Left ventricle myocardium inferior (tissue), 1 donor: ENCODE data around the gene TEX53. TPM values are rescaled to one million over a fixed set of nuclear protein-coding genes. Genes with fewer than 3 reads are reported as not detected.

Source experiments
- DNase-seq: peaks from one replicate; pipeline ENCODE4 v3.0.0-alpha.2; 2020
- H3K27ac ChIP-seq: fragments of 200-600 bp; replicated peaks from 2 replicates; pipeline ENCODE4 v1.8.0; 2021
- H3K27me3 ChIP-seq: fragments of 200-600 bp; 2 replicates; pipeline ENCODE4 v1.8.0; 2021; ENCODE audit warnings: low read depth
- H3K36me3 ChIP-seq: fragments of 200-600 bp; 2 replicates; pipeline ENCODE4 v1.8.0; 2021
- H3K4me1 ChIP-seq: fragments of 200-600 bp; 2 replicates; pipeline ENCODE4 v1.8.0; 2021
- H3K4me3 ChIP-seq: fragments of 200-600 bp; 2 replicates; pipeline ENCODE4 v1.8.0; 2021; ENCODE audit warnings: mild to moderate bottlenecking, moderate library complexity
- H3K9me3 ChIP-seq: fragments of 200-600 bp; replicated peaks from 2 replicates; pipeline ENCODE4 v1.8.0; 2021
- intact Hi-C: fragments of 100-400 bp; cut with micrococcal nuclease; formaldehyde crosslinking; loops from one replicate; pipeline ENCODE4 v1.11.0; 2022
- long read RNA-seq: library from polyadenylated mRNA; unstranded; transcript quantifications from one replicate; pipeline ENCODE4 v2.0.0, GENCODE V29; 2021
- total RNA-seq: library from RNA; stranded (reverse); fragmentation: NEBNext Ultra II Directional; extraction: Animal tissue kit (Norgen Biotek cat#: 25700); gene quantifications from one replicate; pipeline ENCODE4 v1.2.1, GENCODE V29; 2021
- TF ChIP-seq, protein P1 (sequence below): fragments of 200-600 bp; IDR thresholded peaks from 2 replicates; pipeline ENCODE4 v1.8.0; 2021; ENCODE audit warnings: antibody characterized with exemption, mild to moderate bottlenecking, borderline replicate concordance
- donor health status: DM: no; HTN: yes; CAD: no; lungs with severe emphysema.

The TEX53 gene
- total RNA-seq, result not detected
- long read RNA-seq, result 0 reads

DNA sequence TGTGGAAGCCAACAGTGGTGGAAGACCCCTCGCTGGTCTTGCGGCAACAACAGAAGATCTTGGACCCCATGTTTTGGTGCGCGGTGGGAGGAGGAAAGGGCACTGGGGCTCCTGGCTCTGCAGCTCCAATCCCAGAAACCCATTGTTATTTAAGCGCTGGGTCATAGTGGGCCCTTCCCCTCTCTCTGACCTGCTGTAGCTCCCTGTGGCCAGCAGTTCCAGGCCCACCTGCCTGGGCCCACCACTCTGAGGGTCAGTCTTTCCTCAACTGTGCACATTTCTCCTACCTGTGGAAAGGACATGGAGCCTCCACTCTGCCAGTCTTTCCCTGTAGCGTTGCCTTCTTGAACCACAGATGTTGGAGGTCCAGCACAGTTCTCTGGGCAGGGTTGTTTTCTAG, at the start of gene TEX53:
TSS of gene TEX53 (minus strand) at position 101 of the 400 bp plus-strand sequence. CDS start at position 70, 31 bp downstream.
- intact Hi-C loops, result loop anchor here (10.0 kb wide), 1 partner anchor 173 kb away; no protein-coding TSS in a partner anchor
- H3K27ac ChIP-seq, result no peak within 1 kb of the TSS
- TF ChIP-seq, protein P1, sequence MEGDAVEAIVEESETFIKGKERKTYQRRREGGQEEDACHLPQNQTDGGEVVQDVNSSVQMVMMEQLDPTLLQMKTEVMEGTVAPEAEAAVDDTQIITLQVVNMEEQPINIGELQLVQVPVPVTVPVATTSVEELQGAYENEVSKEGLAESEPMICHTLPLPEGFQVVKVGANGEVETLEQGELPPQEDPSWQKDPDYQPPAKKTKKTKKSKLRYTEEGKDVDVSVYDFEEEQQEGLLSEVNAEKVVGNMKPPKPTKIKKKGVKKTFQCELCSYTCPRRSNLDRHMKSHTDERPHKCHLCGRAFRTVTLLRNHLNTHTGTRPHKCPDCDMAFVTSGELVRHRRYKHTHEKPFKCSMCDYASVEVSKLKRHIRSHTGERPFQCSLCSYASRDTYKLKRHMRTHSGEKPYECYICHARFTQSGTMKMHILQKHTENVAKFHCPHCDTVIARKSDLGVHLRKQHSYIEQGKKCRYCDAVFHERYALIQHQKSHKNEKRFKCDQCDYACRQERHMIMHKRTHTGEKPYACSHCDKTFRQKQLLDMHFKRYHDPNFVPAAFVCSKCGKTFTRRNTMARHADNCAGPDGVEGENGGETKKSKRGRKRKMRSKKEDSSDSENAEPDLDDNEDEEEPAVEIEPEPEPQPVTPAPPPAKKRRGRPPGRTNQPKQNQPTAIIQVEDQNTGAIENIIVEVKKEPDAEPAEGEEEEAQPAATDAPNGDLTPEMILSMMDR, result no peak
- H3K4me1 ChIP-seq, result no peaks in the 10 kb centered on the region
- H3K4me3 ChIP-seq, result no peak within 1 kb of the TSS
- H3K9me3 ChIP-seq, result no peaks in the 10 kb centered on the region
- H3K36me3 ChIP-seq, result no peaks in the 10 kb centered on the region
- peaks cover 28% of the 10 kb centered on the region for H3K27me3 ChIP-seq
- no peak for DNase-seq

DNA sequence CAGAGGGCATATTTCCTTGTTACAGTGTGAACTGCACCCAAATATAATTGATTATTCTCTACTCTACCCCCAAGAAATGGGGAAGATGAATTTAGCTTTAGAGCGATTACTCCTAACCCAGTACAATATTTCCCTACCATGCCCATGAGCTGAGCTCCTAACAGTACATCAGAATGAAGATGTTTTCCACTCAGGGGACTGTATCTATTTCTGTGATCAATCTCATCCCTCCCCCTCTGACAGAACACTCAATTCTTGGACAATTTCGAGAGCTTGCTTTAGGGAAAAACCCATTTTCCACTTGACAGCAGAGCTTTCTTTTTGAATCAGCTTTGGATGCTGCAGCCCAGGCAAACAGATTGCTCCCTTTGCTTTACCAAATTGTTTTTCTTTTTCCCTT, 49.1 kb upstream of the TEX53 start:
- Histone ChIP-seq H3K9me3 (no peaks in the 10 kb centered on the region), H3K4me1 (no peaks in the 10 kb centered on the region), H3K27ac (no peak overlapping the region), H3K27me3 (peaks cover 65% of the 10 kb centered on the region), H3K36me3 (no peaks in the 10 kb centered on the region), H3K4me3 (no peak overlapping the region)
- TF ChIP-seq, protein P1, result no peak
- no peak for DNase-seq
- intact Hi-C loops, result no loop called here

DNA sequence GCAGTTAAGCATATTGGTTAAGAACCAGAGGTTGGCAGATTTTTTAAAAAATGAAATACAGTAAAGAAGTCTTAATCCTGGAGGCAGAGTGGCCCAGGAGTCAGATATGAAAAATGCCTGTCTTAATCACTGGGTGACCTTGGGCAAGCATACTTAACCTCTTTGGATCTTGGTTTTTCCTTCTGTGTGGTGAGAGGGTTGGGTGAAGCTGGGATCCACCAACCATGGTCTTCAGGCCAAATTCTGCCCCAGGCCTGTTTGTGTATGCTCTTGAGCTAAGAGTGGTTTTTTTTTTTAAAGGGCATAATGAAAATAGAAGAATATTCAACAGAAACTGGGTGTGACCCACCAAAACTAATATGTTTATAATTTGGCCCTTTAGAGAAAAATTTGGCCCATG, 44.4 kb upstream of the TEX53 start:
- no peak overlapping the region for H3K4me3 ChIP-seq
- intact Hi-C loops, result no loop called here
- peaks cover 22% of the 10 kb centered on the region for H3K27me3 ChIP-seq
- H3K4me1 ChIP-seq, result no peaks in the 10 kb centered on the region
- no peak for DNase-seq
- no peak overlapping the region for H3K27ac ChIP-seq
- TF ChIP-seq, protein P1, result no peak
- no peaks in the 10 kb centered on the region for H3K9me3 ChIP-seq
- H3K36me3 ChIP-seq, result no peaks in the 10 kb centered on the region

DNA sequence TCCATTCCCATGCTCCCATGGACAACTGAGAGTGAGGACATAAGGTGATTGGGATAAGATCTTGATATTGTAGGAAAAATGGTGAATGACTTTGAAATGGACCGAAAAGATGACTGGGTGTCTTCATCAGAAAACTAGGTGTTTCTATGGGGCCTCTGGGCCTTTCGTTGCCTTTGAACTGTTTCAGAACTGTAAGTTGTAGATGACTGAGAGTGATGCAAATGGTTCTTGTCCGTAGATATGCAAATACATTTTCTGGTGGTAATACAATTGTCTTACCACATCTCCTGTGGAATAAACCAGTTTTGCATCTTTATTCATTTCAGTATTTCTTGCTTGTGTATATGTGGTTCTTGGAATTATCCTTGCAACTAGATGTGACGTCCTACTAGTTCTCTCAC, 40.3 kb upstream of the TEX53 start:
- TF ChIP-seq, protein P1, result no peak
- H3K4me1 ChIP-seq, result no peaks in the 10 kb centered on the region
- no peak overlapping the region for H3K27ac ChIP-seq
- no peaks in the 10 kb centered on the region for H3K36me3 ChIP-seq
- H3K27me3 ChIP-seq, result peaks cover 28% of the 10 kb centered on the region
- no peak overlapping the region for H3K4me3 ChIP-seq
- no peak for DNase-seq
- intact Hi-C loops, result no loop called here
- H3K9me3 ChIP-seq, result no peaks in the 10 kb centered on the region

DNA sequence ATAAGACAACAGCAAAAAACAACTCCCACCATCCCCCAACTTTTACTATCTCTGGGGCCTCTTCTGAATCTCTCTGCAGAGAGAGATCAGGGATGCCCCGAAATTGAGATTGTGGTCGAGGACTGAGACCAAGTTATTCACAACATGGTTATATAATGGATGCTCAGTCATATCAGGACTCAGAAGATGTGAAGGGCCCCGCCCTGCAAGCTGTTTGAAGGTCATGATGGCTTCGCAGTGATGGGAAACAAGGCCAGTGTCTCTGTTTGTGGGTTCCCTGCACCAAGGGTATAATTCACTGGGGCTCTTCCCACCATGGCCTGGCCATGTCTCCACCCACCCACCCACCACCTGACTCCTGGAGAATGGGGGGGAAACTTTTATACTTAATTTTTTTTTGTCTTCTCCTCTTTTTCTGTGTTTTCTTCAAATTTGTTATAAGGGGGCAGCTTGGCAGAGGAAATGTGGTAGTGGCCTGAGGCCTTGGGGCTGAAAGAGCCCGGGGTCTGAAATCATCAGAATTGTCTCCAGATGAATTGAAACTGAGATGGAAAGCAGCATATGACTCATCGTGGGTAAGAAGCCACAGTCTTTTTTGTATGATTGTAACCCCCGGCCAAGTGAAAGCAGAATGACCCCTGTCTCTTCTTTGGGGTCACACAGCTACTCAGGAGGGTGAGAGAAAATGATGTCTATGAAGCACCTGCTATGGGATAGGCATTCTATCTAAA, 39.4 kb upstream of the TEX53 start:
- DNase-seq, result no peak
- H3K27me3 ChIP-seq, result peaks cover 38% of the 10 kb centered on the region
- TF ChIP-seq, protein P1, result no peak
- H3K4me3 ChIP-seq, result no peak overlapping the region
- no peaks in the 10 kb centered on the region for H3K36me3 ChIP-seq
- H3K4me1 ChIP-seq, result no peaks in the 10 kb centered on the region
- intact Hi-C loops, result no loop called here
- no peaks in the 10 kb centered on the region for H3K9me3 ChIP-seq
- H3K27ac ChIP-seq, result no peak overlapping the region
